HG03039 (cell line): Measurements from ENCODE around the gene ANKHD1.

Experiments
- ATAC-seq: cut with Tn5 transposase; IDR thresholded peaks from one replicate; pipeline ENCODE4 v1.9.1; 2021; ENCODE audit warnings: mild to moderate bottlenecking, moderate library complexity; ENCODE audit not compliant: unreplicated experiment

The ANKHD1 gene

GRCh38 chr5:140588311-140589070 is 186.9 kb downstream of the ANKHD1 start:
- no peak for ATAC-seq
